Embryonic facial prominence (tissue), 1 donor: ENCODE data around the gene PPP1R8.

Experiments
- DNase-seq: peaks from one replicate; pipeline ENCODE4 v3.0.0-alpha.2; 2016; ENCODE audit errors: extremely low spot score

Gene PPP1R8

DNA sequence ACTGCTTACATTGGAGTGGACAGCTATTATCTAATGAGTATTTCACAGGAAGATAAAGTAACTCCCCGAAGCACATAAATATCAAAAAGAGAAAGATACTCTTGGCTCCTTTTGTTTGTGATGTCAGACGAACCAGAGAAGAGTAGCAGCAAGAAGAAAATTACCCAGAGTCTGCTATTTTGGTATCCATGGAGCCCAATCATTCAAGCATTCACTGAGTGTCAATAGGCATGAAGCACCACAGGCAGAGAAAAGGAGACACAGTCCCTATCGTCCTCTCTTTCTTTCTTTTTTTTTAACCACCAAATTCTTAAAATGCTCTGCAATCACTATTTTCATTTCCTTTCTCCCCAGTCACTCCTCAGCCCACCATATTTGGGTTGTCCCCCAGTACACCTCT is 63.9 kb downstream of the PPP1R8 start:
- no peak for DNase-seq
